GM20431 (cell line): ENCODE data around the gene PBRM1.

ENCODE experiments used
- in situ Hi-C: fragments of 300-500 bp; cut with MseI, MboI; formaldehyde crosslinking; loops from one replicate; pipeline ENCODE4 v1.15.0; 2020; ENCODE audit warnings: low sequenced_read_pairs; ENCODE audit not compliant: unreplicated experiment

PBRM1 gene

GRCh38 chr3:52517796-52518722 lies 167.7 kb downstream of the PBRM1 start:
- in situ Hi-C loops = no loop called here

DNA sequence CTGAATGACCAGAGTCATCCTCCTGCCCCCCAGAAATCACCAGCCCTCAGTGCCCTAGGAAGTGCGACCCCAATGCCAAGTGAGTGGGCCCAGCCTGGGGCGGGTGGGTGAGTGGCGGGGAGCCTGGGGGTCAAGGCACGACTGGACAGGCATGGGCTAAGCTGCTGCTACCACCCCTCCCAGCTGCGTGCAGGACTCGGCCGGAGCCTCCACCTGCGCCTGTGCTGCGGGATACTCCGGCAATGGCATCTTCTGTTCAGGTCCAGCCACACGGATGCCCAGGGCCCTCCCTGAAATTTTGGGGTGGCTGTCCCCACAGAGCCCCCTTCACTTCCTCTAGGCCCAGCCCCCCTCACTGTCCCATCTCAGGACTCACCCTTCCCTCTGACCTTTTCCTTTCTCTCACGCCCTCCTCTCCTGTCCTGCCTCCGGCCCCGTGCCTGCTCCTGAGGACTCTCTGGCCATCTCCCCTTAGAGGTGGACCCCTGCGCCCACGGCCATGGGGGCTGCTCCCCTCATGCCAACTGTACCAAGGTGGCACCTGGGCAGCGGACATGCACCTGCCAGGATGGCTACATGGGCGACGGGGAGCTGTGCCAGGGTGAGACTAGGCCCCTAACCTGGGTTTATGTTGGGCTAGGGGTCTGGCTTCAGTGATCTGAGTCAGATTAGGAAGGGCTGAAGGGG lies 169.1 kb downstream of the PBRM1 start:
- in situ Hi-C loops = no loop called here

DNA sequence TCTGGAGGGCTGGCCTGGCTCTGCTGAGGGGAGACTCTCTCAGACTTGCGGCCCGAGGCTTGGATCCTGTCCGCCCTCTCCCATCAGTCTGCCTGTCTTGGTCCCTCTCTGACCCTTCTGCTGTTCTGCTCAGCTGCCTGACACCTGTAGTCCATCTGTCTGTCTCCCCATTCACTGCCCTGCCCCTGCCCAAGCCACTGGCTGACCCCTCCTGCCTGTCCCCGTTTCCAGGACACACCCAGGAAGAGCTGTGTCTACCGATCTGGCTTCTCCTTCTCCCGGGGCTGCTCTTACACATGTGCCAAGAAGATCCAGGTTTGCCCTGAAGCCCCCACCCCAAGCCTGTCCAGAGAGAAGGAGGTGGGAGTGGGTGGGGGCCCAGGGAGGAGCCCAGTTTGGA lies 170.5 kb downstream of the PBRM1 start:
- in situ Hi-C loops = no loop called here

GRCh38 chr3:52514576-52514975 lies 171.1 kb downstream of the PBRM1 start:
- in situ Hi-C loops = no loop called here

DNA sequence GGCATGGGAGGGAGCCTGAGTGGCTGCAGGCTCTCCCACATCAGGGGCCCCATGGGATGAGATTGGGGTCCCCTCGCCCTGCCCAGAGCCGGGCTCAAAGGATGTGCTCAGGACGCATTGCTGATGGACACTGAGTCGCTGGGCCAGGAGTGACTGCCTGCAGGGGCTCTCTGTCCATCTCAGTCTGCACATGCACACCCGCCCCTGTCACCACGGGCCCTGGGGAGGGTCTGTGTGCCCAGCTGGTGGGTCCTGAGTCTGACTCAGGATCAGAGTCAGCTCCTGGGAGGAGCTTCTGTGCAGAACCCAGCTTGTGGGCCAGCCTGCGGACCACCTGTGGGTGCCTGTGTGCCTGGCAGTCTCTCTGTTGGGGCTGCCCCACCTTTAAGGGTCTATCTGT lies 172.4 kb downstream of the PBRM1 start:
- in situ Hi-C loops = no loop called here

GRCh38 chr3:52512727-52513126 lies 173.0 kb downstream of the PBRM1 start:
- in situ Hi-C loops = no loop called here

- in situ Hi-C loops = no loop called here
Measured at GRCh38 chr3:52512105-52512504, 173.6 kb downstream of the PBRM1 start.

- in situ Hi-C loops = no loop called here
Measured at GRCh38 chr3:52511509-52511908, 174.2 kb downstream of the PBRM1 start.

DNA sequence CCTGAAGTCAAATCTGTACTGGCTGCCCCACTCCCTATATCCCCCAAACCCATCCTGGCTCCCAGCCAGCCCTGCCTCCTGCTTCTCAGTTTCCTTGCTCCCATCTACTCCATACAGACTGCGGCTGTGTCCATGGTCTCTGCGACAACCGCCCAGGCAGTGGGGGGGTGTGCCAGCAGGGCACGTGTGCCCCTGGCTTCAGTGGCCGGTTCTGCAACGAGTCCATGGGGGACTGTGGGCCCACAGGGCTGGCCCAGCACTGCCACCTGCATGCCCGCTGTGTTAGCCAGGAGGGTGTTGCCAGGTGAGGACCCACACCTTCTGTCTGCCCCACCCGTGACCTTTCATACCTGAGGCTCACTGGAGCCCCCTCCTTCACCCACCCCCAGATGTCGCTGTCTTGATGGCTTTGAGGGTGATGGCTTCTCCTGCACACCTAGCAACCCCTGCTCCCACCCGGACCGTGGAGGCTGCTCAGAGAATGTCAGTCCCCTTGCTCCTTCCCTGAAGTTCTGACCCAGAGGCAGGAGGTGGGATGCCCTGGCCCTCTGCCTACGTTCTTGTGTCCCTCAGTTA lies 175.9 kb downstream of the PBRM1 start:
- in situ Hi-C loops = no loop called here

DNA sequence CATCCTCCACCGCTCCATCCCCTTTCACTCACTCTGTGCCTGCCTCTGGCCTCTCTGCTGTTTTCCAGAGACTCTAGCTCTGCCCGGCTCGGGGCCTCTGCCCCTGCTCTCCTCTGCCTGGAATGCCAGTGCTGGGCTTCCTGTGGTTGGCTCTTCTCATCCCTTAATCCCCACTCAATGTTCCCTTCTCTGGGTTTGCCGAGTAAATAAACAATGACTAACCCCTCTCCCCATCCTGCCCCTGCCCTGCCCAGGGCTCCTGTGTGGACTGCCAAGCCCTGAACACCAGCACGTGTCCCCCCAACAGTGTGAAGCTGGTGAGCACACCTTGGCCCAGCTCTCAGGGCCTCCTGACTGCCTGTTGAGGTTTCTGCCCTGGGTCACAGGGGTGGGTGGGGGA lies 178.4 kb downstream of the PBRM1 start:
- in situ Hi-C loops = no loop called here

DNA sequence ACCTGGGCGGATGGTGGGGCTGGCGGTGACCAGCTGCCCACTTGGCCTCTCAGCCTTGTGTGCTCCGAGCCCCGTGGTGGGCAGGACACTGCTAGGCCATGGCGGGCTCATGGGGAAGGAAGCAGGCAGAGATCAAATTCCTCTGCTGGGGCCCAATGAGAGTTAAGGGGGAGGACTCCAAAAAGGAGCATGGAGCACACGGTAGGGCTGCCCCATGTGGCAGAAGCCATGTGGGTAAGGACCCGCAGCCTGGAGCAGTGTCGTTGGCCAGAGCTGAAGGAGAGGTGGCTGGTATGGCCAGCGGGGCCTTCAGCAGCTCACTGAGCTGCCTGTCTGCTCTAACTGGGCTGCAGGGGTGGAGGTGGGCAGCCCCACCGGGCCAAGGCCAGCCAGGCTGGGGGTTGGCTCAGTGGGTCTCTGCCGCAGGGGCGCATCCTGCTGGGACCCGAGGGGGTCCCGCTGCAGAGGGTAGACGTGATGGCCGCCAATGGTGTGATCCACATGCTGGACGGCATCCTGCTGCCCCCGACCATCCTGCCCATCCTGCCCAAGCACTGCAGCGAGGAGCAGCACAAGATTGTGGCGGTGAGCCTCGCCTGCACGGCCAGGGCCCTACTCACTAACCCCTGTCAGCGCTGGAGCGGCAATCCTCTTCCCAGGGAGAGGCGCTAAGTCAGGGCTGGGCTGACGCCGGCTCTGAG lies 179.3 kb downstream of the PBRM1 start:
- in situ Hi-C loops = no loop called here

DNA sequence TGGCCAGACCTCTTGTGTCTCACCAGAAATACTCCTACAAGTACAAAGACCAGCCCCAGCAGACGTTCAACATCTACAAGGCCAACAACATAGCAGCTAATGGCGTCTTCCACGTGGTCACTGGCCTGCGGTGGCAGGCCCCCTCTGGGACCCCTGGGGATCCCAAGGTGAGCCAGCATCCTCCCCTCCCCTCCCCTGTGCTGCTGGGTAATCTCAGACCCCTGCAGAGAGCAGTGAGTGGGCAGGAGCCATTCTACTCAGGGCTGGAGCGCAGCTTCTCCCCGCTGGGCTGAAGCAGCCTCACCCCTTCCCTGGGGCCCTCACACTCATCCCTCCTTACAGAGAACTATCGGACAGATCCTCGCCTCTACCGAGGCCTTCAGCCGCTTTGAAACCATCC lies 180.7 kb downstream of the PBRM1 start:
- in situ Hi-C loops = no loop called here

GRCh38 chr3:52503788-52504424 lies 181.8 kb downstream of the PBRM1 start:
- in situ Hi-C loops = no loop called here

DNA sequence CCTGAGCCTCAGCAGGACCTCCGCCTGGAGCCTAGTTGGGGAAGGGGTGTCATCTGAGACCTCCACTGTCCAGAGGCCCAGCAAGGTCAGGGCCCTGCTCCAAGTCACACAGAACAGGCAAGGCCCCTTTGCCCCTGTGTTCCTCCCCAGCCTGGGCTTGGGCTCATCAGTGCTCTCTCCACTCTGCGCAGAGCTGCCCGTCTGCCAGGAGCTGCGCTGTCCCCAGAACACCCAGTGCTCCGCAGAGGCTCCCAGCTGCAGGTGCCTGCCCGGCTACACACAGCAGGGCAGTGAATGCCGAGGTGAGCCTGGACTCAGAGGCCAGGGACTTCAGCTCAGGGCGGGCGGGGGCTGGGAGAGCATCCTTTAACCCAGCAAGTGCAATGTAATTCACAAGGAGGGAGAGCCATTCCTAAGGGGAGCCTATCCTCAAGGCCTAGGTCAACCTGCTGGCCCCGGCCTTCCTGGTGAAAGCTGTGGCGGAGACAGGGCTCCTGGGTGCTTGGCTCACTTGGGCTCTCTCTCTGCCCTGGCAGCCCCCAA lies 182.8 kb downstream of the PBRM1 start:
- in situ Hi-C loops = no loop called here

DNA sequence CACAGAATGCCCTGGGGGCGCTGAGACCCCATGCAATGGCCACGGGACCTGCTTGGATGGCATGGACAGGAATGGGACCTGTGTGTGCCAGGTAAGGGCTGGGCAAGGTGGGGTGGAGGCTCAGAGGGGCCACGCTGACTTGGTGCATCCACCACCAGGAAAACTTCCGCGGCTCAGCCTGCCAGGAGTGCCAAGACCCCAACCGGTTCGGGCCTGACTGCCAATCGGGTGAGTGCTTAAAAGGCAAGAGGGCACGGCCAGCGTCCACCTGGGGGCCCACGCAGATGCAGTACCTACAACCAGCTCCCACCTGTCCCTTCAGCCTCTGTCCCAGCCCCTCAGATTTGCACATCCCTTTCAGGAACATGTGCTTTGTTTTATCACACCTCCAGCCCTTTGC lies 183.7 kb downstream of the PBRM1 start:
- in situ Hi-C loops = no loop called here

DNA sequence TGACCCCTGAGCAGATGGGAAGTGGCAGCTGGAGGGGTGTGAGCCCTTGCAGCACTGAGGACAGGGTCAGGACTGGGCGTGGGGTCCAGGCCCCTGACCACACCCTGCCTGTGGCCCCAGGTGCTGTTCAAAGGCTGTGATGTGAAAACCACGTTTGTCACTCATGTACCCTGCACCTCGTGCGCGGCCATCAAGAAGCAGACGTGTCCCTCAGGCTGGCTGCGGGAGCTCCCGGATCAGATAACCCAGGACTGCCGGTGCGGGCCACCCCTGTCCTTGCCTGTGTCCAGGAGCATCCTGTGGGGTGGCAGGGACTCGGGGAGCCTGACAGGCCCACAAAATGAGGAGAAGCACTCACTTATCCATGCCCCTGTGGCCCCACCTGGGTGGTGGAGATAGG lies 184.7 kb downstream of the PBRM1 start:
- in situ Hi-C loops = no loop called here

GRCh38 chr3:52498137-52499054 lies 187.3 kb downstream of the PBRM1 start:
- in situ Hi-C loops = no loop called here

GRCh38 chr3:52495777-52496602 lies 189.7 kb downstream of the PBRM1 start:
- in situ Hi-C loops = no loop called here
